NCI-H1105 treated with DMSO at 0.1 percent for 48 hours (cell line): ENCODE data around the gene HID1.
"Not testable (repeated sequence)": the region's sequence is repeated elsewhere in the genome, so short reads cannot be mapped to it uniquely, and the experiment has no call there.

Source experiments
- DNase-seq: peaks from one replicate; lab custom pipeline; 2025; lab: John Stamatoyannopoulos, UW

Gene HID1

GRCh38 chr17:74922694-74923537 lies 49.6 kb downstream of the HID1 start, which contains the start of gene USH1G:
TSS of gene USH1G (minus strand) at chr17:74923255. CDS start at chr17:74923073, 182 bp downstream.
- DNase-seq = no peak

GRCh38 chr17:74922172-74922571 lies 50.4 kb downstream of the HID1 start:
- no peak for DNase-seq

- no peak for DNase-seq
Measured at GRCh38 chr17:74921769-74922168, 50.8 kb downstream of the HID1 start.

GRCh38 chr17:74921026-74921681 lies 51.4 kb downstream of the HID1 start:
- no peak for DNase-seq

- no peak for DNase-seq
Measured at GRCh38 chr17:74920642-74921025, 51.9 kb downstream of the HID1 start.

- DNase-seq = no peak
Measured at GRCh38 chr17:74920306-74920620, 52.3 kb downstream of the HID1 start.

GRCh38 chr17:74919440-74920305 lies 52.9 kb downstream of the HID1 start:
- DNase-seq = no peak

GRCh38 chr17:74918906-74919305 lies 53.7 kb downstream of the HID1 start:
- no peak for DNase-seq

GRCh38 chr17:74917430-74917829 lies 55.1 kb downstream of the HID1 start:
- DNase-seq = no peak

- DNase-seq = no peak
Measured at GRCh38 chr17:74916851-74917199, 55.7 kb downstream of the HID1 start.

GRCh38 chr17:74916136-74916850 lies 56.3 kb downstream of the HID1 start:
- DNase-seq = no peak

GRCh38 chr17:74911423-74911822 lies 61.1 kb downstream of the HID1 start:
- DNase-seq = not testable (repeated sequence)

- DNase-seq = not testable (repeated sequence)
Measured at GRCh38 chr17:74909097-74909496, 63.5 kb downstream of the HID1 start.

- no peak for DNase-seq
Measured at GRCh38 chr17:74907012-74907411, 65.5 kb downstream of the HID1 start.

- not testable (repeated sequence) for DNase-seq
Measured at GRCh38 chr17:74906214-74906793, 66.3 kb downstream of the HID1 start.

GRCh38 chr17:74904687-74905409 lies 67.7 kb downstream of the HID1 start:
- no peak for DNase-seq

- no peak for DNase-seq
Measured at GRCh38 chr17:74903671-74904070, 68.9 kb downstream of the HID1 start.

- no peak for DNase-seq
Measured at GRCh38 chr17:74903034-74903433, 69.5 kb downstream of the HID1 start.

- no peak for DNase-seq
Measured at GRCh38 chr17:74901353-74902135, 71.0 kb downstream of the HID1 start.
